Astrocyte of the spinal cord (primary cell): Measurements from ENCODE around the gene SERINC5.
"Not testable (repeated sequence)": the region's sequence is repeated elsewhere in the genome, so short reads cannot be mapped to it uniquely, and the experiment has no call there.

Experiments
- DNase-seq: peaks from one replicate; pipeline ENCODE4 v3.0.0; 2011; ENCODE audit warnings: low read depth, low spot score
- H3K4me3 ChIP-seq: 2 replicates; pipeline ENCODE4 v1.5.1; 2011; ENCODE audit warnings: low read depth, mild to moderate bottlenecking, low read length, moderate library complexity
- CTCF ChIP-seq: IDR thresholded peaks from 2 replicates; pipeline ENCODE4 v1.5.1; 2012; ENCODE audit warnings: low read depth, mild to moderate bottlenecking, low read length, inconsistent platforms
- in situ Hi-C: cut with HindIII; loops from 2 replicates; pipeline ENCODE4 v1.10.0; 2017; ENCODE audit warnings: low sequenced_read_pairs

The SERINC5 gene

DNA sequence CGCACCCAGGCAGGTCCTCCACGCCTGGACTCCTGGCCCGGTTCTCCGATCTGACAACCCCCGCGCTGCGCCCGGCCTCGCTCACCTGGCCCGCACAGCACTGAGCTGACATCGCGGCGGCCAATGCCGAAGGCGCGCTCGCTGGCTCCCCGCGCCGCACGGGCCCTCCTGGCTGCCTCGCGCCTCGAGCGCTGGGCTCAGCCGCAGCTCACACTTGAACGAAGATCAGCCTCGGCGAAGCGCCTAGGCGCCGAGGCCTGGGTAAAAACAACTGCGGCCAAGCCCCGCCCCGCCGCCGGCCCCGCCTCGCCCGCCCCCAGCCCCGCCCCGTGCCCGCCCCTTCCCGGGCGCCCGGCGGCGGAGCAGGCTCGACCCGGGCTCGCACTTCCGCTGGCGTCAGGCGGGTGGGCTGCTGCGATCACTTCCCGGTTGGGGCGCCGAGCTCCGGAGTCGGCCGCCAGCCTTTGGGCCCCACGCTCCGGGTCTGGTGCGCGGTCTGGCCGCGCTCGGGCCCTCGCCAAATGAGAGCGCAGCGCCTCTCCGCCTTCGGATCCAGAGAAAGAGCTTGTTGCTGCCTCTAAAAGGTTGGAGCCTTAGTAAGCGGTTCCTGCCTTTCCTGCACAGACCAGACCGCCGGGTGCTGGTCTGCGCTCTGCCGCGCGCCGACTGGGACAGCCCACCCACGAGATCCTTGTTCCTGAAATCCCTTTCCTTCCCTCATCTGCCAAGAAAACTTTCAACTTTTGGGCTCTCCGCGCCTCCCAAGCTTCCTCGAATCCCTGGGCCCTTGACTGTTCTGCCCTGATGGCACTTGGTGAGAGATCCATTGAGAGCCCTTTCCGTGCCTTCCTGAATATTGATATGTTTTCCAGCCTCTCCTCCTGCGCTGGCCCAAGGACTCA, at the start of gene SERINC5:
Gene SERINC5, minus strand, starts transcription at position 238 of the 902 bp plus-strand sequence. Its CDS starts 126 bp downstream, at position 112.
- DNase-seq, result peak; percentile 78
- in situ Hi-C loops, result no loop called here
- H3K4me3 ChIP-seq, result peak within 1 kb of the TSS; percentile 73
- TF ChIP-seq CTCF, result no peak

- TF ChIP-seq CTCF, result no peak
- no peak for DNase-seq
- in situ Hi-C loops, result no loop called here
These were observed 46.8 kb upstream of the SERINC5 start for GRCh38 chr5:80302636-80303035.

GRCh38 chr5:80301342-80301741, 45.5 kb upstream of the SERINC5 start:
- H3K4me3 ChIP-seq, DNase-seq, in situ Hi-C loops: not testable (repeated sequence)

More at GRCh38 chr5:80302636-80303035, 46.8 kb upstream of the SERINC5 start:
- H3K4me3 ChIP-seq, result no peak overlapping the region

DNA sequence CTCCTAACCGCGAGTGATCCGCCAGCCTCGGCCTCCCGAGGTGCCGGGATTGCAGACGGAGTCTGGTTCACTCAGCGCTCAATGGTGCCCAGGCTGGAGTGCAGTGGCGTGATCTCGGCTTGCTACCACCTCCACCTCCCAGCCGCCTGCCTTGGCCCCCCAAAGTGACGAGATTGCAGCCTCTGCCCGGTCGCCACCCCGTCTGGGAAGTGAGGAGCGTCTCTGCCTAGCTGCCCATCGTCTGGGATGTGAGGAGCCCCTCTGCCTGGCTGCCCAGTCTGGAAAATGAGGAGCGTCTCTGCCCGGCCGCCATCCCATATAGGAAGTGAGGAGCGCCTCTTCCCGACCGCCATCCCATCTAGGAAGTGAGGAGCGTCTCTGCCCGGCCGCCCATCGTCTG, 44.9 kb upstream of the SERINC5 start:
- in situ Hi-C loops, H3K4me3 ChIP-seq: not testable (repeated sequence)

GRCh38 chr5:80300125-80300524, 44.3 kb upstream of the SERINC5 start:
- no peak overlapping the region for H3K4me3 ChIP-seq
- TF ChIP-seq CTCF, result no peak
- DNase-seq, result no peak
- in situ Hi-C loops, result no loop called here

More for the DNA sequence above, 44.9 kb upstream of the SERINC5 start:
- not testable (repeated sequence) for DNase-seq

GRCh38 chr5:80299601-80300000, 43.8 kb upstream of the SERINC5 start:
- DNase-seq, result no peak
- in situ Hi-C loops, result no loop called here
- TF ChIP-seq CTCF, result no peak

DNA sequence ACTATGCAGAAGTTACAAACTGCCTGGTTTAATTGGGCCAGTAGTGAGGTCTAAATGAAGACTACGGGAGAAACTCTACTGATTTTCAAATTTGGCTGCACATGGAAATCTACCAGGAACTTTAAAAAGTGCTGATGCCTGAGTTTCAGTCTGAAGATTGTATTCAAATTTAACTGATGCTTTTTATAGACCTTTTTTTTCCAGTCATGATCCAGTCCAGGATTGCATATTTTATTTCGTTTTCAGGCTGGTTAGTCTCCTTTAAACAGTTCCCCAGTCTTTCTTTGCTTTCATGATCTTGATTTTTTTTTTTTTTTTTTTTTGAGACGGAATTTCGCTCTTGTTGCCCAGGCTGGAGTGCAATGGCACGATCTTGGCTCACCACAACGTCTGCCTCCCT, 40.3 kb upstream of the SERINC5 start:
- in situ Hi-C loops, result no loop called here
- DNase-seq, result no peak
- H3K4me3 ChIP-seq, result no peak overlapping the region
- no peak for TF ChIP-seq CTCF

More at GRCh38 chr5:80299601-80300000, 43.8 kb upstream of the SERINC5 start:
- H3K4me3 ChIP-seq, result no peak overlapping the region
